GM10266 (cell line): ENCODE data around the gene KLHL10.

Source experiments
- DNase-seq: peaks from one replicate; pipeline ENCODE4 v3.0.0; 2012; ENCODE audit errors: extremely low spot score
- CTCF ChIP-seq: IDR thresholded peaks from 2 replicates; pipeline ENCODE4 v1.5.1; 2012; ENCODE audit warnings: mild to moderate bottlenecking, low read depth; ENCODE audit not compliant: control insufficient read depth, insufficient read depth; ENCODE audit errors: missing control alignments

The KLHL10 gene

GRCh38 chr17:41816637-41817320, 20.8 kb upstream of the KLHL10 start:
- DNase-seq = no peak
- no peak for TF ChIP-seq CTCF

- TF ChIP-seq CTCF = no peak
Observed at GRCh38 chr17:41818024-41818423, 19.6 kb upstream of the KLHL10 start.

GRCh38 chr17:41821776-41822175, 15.8 kb upstream of the KLHL10 start:
- no peak for TF ChIP-seq CTCF
- DNase-seq = no peak

More at GRCh38 chr17:41818024-41818423, 19.6 kb upstream of the KLHL10 start:
- no peak for DNase-seq

- TF ChIP-seq CTCF = no peak
- no peak for DNase-seq
Observed at GRCh38 chr17:41822216-41823140, 15.1 kb upstream of the KLHL10 start.

- TF ChIP-seq CTCF = no peak
- DNase-seq = no peak
Observed at GRCh38 chr17:41823141-41823524, 14.5 kb upstream of the KLHL10 start.

GRCh38 chr17:41823580-41823979, 14.0 kb upstream of the KLHL10 start:
- no peak for DNase-seq
- TF ChIP-seq CTCF = no peak

GRCh38 chr17:41824086-41824485, 13.5 kb upstream of the KLHL10 start:
- TF ChIP-seq CTCF = no peak
- DNase-seq = no peak
